Suprapubic skin (tissue), 4 donors: ENCODE data around the gene SERPINF2. TPM values are rescaled to one million over a fixed set of nuclear protein-coding genes. Genes with fewer than 3 reads are reported as not detected.
"Not testable (repeated sequence)": the region's sequence is repeated elsewhere in the genome, so short reads cannot be mapped to it uniquely, and the experiment has no call there.

Source experiments
- DNase-seq, 2 donors: peaks; one replicate each; pipeline ENCODE4 v3.0.0-alpha.2; 2019; ENCODE audit warnings: low spot score in 2 of 2
- H3K27ac ChIP-seq: fragments of 200-600 bp; sonication (generic); one replicate; pipeline ENCODE4 v1.5.1; 2019
- H3K27me3 ChIP-seq: fragments of 200-600 bp; sonication (generic); one replicate; pipeline ENCODE4 v1.5.1; 2019
- H3K36me3 ChIP-seq: fragments of 200-600 bp; sonication (generic); one replicate; pipeline ENCODE4 v1.5.1; 2019
- H3K4me1 ChIP-seq: fragments of 200-600 bp; sonication (generic); one replicate; pipeline ENCODE4 v1.5.1; 2019
- H3K4me3 ChIP-seq: fragments of 200-600 bp; sonication (generic); one replicate; pipeline ENCODE4 v1.5.1; 2019; ENCODE audit warnings: mild to moderate bottlenecking
- H3K9me3 ChIP-seq: fragments of 200-600 bp; sonication (generic); one replicate; pipeline ENCODE4 v1.5.1; 2019
- EP300 ChIP-seq: sonication (generic); formaldehyde crosslinking; IDR thresholded peaks from one replicate; pipeline ENCODE4 v1.6.1; 2017; ENCODE audit warnings: antibody characterized with exemption
- POLR2A ChIP-seq, 2 donors: fragments of 450-650 bp; IDR thresholded peaks; one replicate each; pipeline ENCODE4 v1.6.1; 2017; ENCODE audit warnings: antibody characterized with exemption in 2 of 2, mild to moderate bottlenecking in 2 of 2, moderate library complexity in 2 of 2
- POLR2AphosphoS5 ChIP-seq, 3 donors: sonication (generic); formaldehyde crosslinking; IDR thresholded peaks; one replicate each; pipeline ENCODE4 v1.6.1; 2017; ENCODE audit warnings: antibody characterized with exemption in 3 of 3
- WGBS: methylation state at CpG from one replicate; pipeline ENCODE4 v1.1.5; 2018; 5-methylcytosine and 5-hydroxymethylcytosine counted together
- total RNA-seq, 4 donors: library from RNA; depleted of rRNA; stranded (reverse); fragments of >200 nt; gene quantifications; one replicate each; pipeline ENCODE4 v1.1.0, GENCODE V29; 2016
- TF ChIP-seq, protein P1 (sequence below), 2 donors: fragments of 200-600 bp in 1 of 2; fragments of 450-650 bp in 1 of 2; sonication (generic) in 1 of 2; IDR thresholded peaks; one replicate each; pipeline ENCODE4 v1.5.1; 2016 to 2019; ENCODE audit warnings: antibody characterized with exemption in 2 of 2, mild to moderate bottlenecking in 1 of 2, moderate library complexity in 1 of 2

SERPINF2 gene
- total RNA-seq, 4 donors from 2014 or later: 3.9 to 7.4 (median 5.9) TPM

DNA sequence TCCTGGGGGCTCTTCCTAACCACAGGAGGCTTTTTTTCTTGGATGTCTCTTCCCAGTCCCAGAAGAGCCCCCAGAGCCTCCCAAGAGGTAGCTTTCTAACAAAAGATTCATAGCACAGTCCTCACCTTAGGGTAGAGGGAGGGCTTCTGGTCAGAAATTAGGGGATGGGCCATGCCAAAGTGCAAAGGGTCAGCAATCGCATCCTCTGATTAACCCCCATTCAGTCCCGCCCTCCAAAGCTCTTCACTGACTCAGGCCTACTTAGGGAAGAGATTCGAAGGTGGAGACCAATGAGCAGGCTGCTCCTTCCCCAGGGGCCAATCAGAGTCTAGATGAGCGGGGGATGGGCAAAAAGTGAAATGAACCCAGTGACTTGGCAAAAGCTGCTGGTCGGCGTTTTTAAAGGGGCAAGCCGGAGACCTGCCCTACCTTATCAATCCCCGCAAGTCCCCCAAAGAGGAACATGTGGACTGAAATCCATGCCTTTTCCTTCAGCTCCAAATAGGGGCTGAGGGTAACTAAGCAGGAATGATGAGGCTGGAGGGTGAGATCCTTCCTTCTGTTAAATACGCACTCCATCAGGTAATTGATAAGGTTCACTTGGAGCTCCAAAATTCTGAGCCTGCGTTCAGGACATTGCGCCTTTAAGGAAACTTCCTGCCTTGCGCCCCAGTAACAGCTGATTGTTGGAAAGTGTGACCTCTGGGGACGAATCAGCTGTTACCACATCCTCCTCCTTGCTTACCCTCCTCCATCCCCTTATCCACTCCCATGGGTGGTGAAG, 25.6 kb upstream of the SERPINF2 start:
- Histone ChIP-seq H3K27me3 (no peaks in the 10 kb centered on the region), H3K4me3 (peak overlapping the region; percentile 99), H3K36me3 (peaks cover 16% of the 10 kb centered on the region), H3K4me1 (peaks cover 70% of the 10 kb centered on the region), H3K27ac (peak overlapping the region; percentile 99), H3K9me3 (no peaks in the 10 kb centered on the region)
- DNase-seq: peak; percentile 96
- WGBS: under 1% methylated on average over 13 of the region's 13 CpGs
- TF ChIP-seq EP300 (no peak), POLR2A (IDR thresholded peaks at IDR 0.05) (no peak), POLR2AphosphoS5 (IDR thresholded peaks at IDR 0.05) (no peak)
- TF ChIP-seq, protein P1, sequence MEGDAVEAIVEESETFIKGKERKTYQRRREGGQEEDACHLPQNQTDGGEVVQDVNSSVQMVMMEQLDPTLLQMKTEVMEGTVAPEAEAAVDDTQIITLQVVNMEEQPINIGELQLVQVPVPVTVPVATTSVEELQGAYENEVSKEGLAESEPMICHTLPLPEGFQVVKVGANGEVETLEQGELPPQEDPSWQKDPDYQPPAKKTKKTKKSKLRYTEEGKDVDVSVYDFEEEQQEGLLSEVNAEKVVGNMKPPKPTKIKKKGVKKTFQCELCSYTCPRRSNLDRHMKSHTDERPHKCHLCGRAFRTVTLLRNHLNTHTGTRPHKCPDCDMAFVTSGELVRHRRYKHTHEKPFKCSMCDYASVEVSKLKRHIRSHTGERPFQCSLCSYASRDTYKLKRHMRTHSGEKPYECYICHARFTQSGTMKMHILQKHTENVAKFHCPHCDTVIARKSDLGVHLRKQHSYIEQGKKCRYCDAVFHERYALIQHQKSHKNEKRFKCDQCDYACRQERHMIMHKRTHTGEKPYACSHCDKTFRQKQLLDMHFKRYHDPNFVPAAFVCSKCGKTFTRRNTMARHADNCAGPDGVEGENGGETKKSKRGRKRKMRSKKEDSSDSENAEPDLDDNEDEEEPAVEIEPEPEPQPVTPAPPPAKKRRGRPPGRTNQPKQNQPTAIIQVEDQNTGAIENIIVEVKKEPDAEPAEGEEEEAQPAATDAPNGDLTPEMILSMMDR (IDR thresholded peaks at IDR 0.05): no peak

DNA sequence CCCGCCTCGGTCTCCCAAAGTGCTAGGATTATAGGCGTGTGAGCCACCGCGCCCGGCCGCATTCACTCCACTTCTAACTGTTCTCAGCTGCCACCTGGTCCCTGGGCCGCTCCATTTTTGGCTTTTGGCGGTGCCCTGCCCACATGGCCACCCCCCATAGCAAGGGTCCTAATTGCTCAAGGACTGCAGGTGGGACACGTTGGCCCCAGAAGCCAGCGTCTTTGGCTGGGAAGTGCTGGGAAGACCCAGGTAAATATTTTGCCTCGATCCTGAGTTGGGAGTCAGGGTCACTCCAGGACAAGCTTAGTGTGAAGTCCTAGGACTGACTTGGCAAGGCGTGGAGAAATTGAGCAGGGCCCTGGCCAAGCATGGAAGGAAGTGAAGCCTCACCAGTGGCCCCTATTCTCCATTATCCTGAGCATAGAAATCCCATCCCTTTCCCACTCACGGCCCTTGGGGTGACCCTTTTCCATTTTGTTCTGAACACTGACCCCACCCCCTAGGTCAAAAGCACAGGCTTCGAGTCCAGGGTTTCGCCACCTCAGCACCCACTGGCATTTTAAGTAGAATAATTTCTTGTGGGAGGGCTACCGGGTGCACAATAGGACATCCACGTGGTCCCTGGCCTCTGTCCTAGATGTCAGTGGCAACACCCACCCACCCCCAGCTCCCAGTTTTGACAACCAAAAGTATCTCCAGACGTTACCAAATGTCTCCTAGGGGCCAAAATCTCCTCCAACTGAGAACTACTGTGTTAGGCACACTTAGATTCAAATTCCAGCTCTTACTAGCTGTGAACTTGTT, 24.1 kb upstream of the SERPINF2 start:
- Histone ChIP-seq H3K36me3 (peaks cover 1% of the 10 kb centered on the region), H3K27ac (peak overlapping the region; percentile 99), H3K4me3 (no peak overlapping the region), H3K9me3 (no peaks in the 10 kb centered on the region), H3K4me1 (peaks cover 74% of the 10 kb centered on the region), H3K27me3 (no peaks in the 10 kb centered on the region)
- TF ChIP-seq, protein P1 (IDR thresholded peaks at IDR 0.05): no peak
- no peak for TF ChIP-seq EP300
- no peak for TF ChIP-seq POLR2AphosphoS5 (IDR thresholded peaks at IDR 0.05)
- TF ChIP-seq POLR2A (IDR thresholded peaks at IDR 0.05): no peak
- peak in 1 of 2 donors; percentile 64 for DNase-seq
- WGBS: 76% methylated on average over 19 of the region's 19 CpGs

DNA sequence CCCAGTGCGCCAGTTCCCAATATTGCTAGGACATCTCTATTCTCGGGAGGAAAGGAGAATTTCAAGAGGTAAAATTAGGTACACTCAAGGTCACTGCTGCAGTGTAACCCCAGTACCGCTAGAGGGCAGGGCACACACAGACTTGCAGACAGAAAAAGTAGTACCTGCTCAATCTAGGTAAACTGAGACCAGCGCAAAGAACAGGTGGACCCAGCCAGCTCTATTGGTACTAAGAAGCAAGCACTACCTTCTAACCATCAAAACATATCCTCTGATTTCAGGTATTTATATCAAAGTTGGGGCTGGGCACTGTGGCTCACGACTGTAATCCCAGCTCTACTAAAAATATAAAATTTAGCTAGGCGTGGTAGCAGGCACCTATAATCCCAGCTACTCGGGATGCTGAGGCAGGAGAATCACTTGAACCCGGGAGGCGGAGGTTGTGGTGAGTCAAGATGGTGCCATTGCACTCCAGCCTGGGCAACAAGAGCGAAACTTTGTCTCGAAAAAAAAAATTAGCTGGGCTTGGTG, 21.8 kb upstream of the SERPINF2 start:
- Histone ChIP-seq H3K9me3 (no peaks in the 10 kb centered on the region), H3K4me3 (no peak overlapping the region), H3K36me3 (peaks cover 2% of the 10 kb centered on the region), H3K4me1 (peaks cover 77% of the 10 kb centered on the region), H3K27me3 (no peaks in the 10 kb centered on the region), H3K27ac (no peak overlapping the region)
- DNase-seq: peak in 1 of 2 donors; percentile 76
- TF ChIP-seq EP300 (no peak), POLR2AphosphoS5 (IDR thresholded peaks at IDR 0.05) (no peak)
- TF ChIP-seq, protein P1 (IDR thresholded peaks at IDR 0.05): peak; percentile 91 to 94
- WGBS: 39% methylated on average over 11 of the region's 11 CpGs

DNA sequence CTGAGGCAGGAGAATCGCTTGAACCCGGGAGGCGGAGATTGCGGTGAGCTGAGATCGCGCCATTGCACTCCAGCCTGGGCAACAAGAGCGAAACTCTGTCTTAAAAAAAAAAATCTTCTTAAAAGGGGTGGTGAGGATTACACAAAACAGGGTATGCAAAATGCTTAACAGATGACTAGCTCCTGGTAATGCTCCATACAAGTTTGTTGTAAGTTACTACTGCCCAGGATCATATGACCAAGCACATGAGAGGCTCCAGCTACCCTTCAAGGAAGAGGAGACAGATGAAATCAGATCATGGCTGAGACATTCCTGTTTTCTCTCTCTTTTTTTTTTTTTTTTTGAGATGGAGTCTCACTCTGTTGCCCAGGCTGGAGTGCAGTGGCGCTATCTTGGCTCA, 20.6 kb upstream of the SERPINF2 start:
- DNase-seq: not testable (repeated sequence)
- peaks cover 83% of the 10 kb centered on the region for H3K4me1 ChIP-seq
- WGBS: 80% methylated on average over 8 of the region's 8 CpGs

DNA sequence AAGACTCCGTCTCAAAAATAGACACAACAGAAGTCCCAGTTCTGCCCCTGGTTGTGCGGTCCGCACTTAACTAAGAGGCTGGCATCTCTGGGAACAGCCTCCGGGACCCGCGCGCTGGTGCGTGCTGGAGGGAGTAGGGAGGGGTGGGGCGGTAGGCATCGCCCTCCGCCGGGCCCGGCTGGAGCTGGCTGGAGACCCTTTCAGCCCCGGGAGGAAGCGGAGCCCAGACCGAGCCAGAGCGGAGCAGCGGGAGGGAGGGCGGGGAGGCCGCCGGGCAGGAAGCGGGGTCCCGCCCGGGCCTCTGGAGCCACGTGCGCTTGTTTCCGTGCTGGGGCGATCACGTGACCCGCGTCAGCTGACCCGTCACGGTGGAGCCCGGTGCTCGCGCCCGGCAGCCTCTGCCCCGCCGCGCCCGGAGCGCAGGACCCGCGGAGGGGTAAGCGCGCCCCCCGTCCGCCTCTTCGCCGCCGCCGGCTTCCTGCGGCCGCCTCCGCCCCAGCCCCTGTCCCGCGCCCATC, 18.3 kb upstream of the SERPINF2 start, which contains the start of gene WDR81:
Gene WDR81, plus strand, starts transcription at position 354 of the 518 bp plus-strand sequence. CDS start 256 bp downstream, outside the sequence.
- Histone ChIP-seq H3K4me3 (peak within 1 kb of the TSS; percentile 61), H3K27ac (peak within 1 kb of the TSS; percentile 88), H3K27me3 (no peaks in the 10 kb centered on the region), H3K4me1 (peaks cover 80% of the 10 kb centered on the region), H3K36me3 (peaks cover 36% of the 10 kb centered on the region), H3K9me3 (no peaks in the 10 kb centered on the region)
- whole genome bisulfite sequencing: 5% methylated on average over 15 of the region's 57 CpGs
- TF ChIP-seq, protein P1 (IDR thresholded peaks at IDR 0.05): no peak
- TF ChIP-seq POLR2A (IDR thresholded peaks at IDR 0.05) (peak in 1 of 2 donors; percentile 14), POLR2AphosphoS5 (IDR thresholded peaks at IDR 0.05) (peak in 2 of 3 donors; percentile 12 to 22), EP300 (no peak)
- DNase-seq: peak; percentile 96

More for the DNA sequence above, 20.6 kb upstream of the SERPINF2 start:
- not testable (repeated sequence) for H3K9me3 ChIP-seq, H3K27me3 ChIP-seq, H3K4me3 ChIP-seq
- Histone ChIP-seq H3K27ac (peak overlapping the region; percentile 88), H3K36me3 (peaks cover 13% of the 10 kb centered on the region)
